Stimulated activated naive CD8-positive, alpha-beta T cell treated with anti-CD3 and anti-CD28 coated beads, Interleukin-15, Interleukin-2, amounts not matched to agents 100 U/mL and 50 U/mL, for 24 hours (primary cell): ENCODE data around the gene ACMSD.

Source experiments
- ATAC-seq: fragments of 150-1000 bp; cut with Tn5 transposase; one replicate; pipeline ENCODE4 v1.10.0; 2021
- DNase-seq: peaks from one replicate; pipeline ENCODE4 v3.0.0; 2021

The ACMSD gene

DNA sequence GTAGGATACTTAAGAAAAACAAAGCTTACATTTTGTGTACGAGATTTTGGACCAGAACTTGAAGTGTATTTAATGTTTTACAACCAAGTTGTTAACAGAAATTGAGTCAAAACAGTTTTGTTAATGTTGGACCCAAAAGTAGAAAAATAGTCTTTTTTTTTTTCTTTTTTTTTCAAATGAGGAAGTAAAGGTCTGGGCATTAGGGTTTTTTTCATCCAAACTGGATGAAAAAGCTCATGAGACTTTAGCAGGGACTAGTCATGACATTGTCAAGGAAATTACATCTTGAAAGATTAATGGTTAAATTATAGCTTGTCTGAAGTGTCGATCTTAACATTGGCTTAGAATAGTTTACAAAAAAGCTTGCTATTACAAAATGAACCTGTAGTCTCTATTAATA lies 112.5 kb downstream of the ACMSD start:
- DNase-seq: no peak
- no peak for ATAC-seq
